Inferior parietal cortex (tissue), 1 donor: ENCODE measurements around the gene CDC42EP4.

Experiments
- DNase-seq: peaks from one replicate; pipeline ENCODE4 v3.0.0-alpha.2; 2016; ENCODE audit errors: extremely low spot score

The CDC42EP4 gene

DNA sequence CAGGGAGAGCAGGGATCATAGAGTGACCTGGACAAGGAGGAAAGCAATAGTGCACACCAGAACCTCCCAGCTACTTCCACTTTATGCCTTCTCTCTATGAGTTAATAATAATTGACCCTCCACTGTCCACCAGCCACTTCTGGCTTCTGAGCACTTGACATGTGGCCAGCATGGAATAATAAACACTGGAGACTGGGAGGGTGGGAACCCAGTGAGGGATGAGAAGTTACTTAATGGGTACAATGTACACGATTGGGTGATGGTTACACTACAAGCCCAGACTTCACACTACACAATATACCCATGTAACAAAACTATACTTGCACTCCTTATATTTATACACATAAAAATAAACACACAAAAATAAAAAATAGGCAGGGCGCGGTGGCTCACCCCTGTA lies 11.4 kb downstream of the CDC42EP4 start:
- DNase-seq = no peak

DNA sequence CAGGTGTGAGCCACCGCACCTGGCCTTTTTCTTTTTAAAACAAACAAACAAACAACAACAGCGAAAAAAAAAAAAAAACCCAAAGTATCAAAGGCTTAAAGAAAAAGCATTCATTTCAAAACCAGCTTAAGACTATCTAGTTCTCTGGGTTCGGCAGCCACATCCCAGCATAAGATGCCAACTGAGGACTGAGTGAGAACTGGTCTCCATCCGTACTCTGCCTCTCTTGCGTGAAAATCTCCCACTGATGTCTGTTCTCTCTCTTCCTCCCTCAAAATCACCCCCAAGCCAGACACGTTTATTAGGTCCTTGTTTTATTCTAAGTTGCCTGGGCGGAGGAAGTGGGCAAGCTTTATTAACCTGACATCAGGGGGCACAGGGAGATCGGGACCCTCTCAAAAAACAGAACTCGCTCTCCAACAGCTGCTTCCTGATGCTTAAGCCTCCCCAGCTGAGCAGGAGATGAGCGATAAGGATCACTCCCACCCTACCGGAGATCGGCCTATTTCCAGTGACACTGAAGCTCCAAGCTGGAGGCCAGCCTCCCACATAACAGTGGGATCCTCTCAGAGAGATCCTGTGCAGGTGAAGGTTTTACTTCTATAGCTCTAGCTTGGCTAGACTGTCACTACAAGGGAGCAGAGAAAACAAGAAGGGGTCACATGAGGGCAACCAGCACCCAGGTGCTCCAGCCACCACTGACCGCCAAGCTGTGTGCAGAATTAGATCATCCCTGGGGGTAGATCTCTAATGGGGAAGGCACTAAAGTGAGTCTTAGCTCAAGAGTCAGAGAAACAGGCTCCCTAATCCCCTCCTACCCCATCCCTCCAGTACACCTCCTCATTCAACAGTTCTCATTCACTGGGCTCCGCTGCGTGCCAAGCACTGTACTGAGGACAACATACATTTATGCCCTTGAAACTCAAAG lies 13.6 kb downstream of the CDC42EP4 start:
- DNase-seq = no peak

DNA sequence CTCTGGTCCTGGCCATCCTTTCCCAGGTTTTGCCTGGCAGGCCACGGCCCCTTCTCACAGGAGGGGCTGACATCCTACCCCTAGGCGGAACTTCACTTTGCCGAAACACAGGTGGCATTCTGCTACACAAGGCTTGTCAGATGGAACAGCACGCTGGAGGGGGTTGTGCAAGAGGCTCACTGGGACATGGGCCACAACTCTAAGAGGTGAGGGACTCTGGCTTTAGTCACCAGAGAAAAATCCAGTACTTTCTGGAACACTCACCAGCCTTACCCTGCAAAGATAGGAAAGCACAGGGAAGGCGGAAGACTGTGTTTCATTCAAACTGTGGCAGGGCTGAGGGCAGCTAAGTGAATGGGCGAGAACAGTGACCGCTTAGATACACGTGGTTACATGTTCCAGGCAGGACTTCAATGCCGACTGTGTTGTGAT lies 18.3 kb downstream of the CDC42EP4 start:
- DNase-seq = no peak

DNA sequence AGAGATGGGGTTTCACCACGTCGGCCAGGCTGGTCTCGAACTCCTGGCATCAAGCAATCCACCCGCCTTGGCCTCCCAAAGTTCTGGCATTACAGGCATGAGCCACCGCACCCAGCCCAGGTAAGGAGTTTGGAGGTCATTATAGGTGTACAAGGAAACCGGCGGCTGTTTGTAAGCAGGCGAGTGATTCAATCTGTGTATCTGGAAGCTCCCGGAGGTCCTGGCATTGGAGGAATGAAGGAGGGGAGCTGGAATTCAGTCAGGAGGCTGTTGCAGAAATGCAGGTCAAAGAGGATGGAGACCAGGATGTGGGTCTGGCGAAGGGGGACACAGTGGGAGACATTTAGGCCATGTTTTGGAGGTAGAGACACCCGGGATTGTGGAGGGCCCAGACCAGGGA lies 18.8 kb downstream of the CDC42EP4 start:
- no peak for DNase-seq

DNA sequence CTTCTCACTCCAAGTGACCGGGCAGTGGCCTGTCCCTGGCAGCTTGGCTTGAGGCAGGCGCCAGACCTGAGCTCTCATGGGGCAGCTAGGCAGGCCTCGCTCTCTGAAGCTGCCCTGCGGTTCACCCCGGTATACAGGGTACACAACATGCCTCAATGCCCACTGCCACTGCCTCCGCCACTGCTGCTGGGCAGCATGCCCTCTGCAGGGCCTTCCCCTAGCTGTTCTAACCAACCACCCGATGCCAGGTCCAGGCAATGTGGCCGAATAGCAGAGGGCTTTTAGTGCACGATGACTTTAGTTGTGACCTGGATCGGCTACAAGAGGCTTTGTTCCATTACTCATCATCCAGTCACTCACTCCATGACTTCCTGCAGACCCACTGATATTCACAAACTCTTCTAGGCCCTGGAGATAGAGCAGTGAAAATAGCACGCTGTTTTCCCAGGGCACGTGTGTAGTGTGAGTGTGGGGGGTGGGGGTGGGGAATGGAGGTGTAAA lies 19.7 kb downstream of the CDC42EP4 start:
- DNase-seq = no peak

DNA sequence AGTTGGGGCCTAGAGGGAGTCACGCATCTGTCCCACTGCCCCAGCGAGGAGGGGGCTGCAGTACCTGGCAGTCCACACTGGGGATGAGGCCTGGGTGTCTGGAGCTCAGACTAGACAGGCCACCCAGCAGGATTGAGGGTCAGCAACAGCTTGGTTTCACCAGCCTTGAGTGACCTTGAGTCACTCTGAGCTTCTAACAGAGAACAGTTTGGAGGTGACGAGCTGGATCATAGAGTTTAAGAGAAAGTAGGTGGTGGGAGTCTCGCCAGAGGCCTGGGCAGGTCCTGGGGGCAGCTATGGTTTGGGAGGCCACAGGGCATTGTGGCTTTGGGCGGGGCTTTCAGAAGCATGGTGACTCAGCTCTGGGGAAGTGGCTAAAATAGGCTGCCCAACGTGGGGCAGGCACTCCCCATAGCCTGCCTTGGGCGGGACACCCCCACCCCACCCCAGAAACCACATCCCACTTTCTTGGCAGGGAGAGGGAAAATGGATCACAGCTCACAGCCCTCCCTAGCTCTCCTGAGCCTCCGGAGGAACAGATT lies 20.5 kb downstream of the CDC42EP4 start:
- DNase-seq = no peak

DNA sequence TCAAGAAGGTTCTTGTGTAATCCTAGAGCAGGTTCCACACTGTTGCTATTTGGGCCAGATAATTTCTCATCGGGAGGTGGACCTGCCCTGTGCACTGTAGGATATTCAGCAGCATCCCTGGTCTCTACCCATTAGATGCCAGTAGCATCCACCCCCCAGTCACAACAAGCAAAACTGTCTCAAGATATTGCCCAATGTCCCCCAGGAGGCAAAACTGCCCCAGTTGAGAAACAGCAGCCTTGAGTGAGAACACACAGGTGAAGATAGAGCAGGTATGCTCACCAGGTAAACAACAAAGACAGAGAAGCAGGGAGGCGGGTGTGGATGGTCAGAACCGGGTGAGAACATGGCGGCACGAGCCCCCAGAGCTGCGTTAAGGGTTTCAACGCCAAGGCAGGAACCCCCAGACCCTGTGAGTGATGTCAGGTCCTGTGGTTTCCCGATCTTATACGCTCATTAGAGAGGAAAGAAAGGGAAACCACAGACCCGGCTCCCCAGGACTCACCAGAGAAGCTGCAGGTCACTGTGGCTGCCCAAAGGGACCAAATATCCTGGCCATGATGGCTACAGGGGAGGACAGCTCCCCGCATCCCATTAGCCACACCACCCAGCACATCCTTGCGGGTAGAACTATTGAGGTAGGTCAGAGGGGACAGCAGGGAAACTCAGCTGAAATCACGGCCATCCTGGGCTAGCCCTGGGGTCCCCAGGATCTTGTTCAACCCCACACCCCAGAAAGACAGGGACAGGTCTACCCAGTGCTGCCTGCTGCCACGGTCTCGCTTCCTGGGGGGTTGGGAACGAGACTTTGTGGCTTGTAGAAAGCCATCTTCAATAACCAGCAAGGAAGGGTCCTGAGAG lies 21.2 kb downstream of the CDC42EP4 start:
- no peak for DNase-seq

DNA sequence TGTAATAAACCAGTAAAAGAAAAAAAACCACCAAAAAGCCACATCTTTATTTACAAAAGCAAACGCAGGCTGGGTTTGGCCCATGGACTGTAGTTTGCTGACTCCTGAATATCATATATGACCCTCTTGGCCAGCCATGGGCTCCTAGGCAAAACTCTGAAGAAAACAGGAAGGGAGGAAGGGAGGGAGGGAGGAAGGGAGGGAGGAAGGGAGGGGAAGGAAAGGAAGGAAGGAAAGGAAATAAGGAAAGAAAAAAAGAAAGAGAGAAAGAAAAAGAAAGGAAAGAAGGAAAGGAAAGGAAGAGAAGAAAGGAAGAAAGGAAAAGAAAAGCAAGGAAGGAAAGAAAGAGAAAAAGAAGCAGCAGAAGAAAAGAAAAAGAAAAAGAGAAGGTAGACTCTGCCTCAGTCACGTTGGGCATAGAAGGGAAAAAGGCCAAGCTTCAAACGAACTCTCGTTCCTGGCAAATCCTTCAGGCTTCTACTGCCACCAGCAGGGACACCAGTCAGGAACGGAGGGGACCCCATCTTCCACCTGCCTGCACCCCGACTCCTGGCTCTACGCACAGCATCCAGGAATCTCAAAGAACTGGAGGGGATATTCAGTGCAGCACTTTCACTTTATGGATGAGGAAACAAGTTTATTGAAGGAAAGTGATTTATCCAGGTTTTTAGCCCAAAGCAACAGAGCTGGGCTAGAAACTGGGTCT lies 22.1 kb downstream of the CDC42EP4 start:
- DNase-seq = no peak

DNA sequence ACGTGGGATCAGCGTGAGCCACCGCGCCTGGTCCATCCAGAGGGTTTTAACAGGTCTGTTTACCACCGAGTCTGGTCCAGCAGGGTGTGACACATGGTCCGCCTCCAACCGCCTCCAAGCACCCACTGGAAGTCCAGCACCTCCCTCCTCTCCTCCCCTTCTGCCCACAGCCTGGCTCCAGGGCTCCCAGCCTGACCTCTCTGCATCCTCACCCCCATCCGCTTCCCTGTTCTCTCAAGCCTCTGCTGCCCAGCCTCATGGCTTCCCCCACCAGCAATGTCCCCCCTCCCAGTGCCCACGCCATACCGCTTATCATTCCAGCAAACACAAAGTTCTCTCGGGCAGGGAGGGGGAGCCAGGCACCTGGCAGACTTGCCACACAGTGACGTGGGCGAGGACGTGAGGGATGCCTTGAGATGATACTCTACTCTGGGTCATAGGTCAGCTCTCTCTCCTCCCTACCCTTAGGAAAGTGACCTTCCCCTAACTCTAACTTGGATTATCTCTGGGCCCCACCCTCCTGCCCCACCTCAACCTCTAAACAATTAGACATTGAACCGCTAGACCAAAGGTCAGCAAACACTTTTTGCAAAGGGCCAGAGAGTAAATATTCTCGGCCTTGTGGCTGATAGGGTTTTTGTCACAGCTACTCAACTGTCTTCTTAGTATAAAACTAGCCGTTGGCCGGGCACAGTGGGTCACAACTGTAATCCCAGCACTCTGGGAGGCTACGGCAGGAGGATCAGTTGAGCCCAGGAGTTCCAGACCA lies 23.1 kb downstream of the CDC42EP4 start:
- DNase-seq = no peak

DNA sequence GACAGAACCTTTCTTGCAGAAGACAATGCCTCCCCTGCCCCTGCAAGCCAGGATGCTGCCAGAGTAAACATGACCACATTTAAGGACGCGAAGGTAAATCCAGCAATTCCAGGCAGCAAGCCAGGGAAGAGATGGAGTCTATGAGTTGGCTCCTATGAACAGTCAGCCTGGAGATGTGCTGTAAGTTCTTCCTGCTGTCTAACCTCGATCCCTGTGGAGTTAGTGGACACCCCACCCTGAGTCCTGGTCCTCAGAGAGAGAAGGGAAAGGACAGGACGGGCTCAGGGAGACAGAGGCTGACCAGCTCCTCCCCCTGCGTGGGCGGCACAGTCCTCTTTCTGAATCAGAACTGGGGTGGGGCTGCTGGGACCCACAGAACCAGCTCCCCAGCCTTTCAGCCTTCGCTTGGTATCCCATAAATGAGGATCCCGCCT lies 24.9 kb downstream of the CDC42EP4 start:
- no peak for DNase-seq

DNA sequence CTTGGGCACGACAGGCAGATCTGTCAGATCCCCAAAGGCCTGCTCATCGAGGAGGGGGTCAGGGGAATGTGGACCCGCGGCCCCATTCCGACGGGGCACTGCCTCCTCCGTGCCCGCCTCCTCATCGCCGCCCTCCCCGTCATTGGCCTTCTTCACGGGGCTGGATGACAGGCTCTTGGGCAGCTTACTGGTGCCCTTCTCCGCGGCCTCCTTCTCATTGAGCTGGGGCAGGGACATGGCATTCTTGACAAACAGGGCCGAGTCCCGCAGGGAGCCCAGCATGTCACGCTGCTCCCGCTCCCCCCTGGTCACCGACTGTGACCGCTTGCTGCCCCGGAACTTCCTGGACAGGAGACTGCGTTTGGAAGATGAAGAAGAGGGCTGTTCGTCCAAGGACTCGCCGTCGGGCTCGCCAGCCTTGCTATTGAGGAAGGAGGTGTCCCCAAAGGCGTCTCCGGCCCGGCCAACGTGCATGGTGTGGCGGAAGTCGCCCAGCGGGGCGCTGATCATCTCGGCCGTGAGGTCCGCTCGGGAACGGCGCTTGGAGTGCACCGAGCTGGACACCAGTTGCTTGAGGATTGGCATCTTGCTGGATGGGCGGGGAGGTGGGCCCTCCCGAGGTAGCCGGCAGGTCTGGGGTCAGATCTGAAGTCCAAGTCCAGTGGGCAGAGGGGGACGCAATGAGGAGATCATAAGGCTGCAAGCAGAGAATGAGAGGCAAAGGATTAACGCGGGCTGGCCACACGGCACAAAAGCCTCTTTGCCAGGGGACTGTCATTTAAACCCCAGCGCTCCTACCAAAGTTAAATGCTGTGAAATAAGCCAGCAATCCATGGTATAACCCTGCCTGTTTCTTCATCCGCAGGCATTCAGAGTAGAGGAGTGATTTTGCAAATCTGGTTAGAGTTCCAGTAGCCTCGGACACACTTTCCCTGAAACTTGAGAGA lies 25.6 kb downstream of the CDC42EP4 start:
- DNase-seq = no peak

DNA sequence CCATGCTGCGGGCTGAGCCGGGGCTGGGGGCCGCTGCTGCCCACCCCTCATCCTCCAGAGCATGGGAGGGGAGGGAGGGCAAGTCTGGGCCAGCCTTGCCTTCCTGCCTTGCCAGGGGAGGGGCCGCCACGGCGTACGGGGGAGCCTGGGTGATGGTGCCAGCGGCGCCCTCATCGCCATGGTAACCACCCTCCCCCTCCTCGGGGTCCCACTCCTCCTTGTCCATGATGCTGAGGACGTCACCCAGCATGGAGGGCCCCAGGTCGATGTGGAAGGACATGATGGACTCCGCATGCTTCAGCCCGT lies 26.2 kb downstream of the CDC42EP4 start:
- no peak for DNase-seq

DNA sequence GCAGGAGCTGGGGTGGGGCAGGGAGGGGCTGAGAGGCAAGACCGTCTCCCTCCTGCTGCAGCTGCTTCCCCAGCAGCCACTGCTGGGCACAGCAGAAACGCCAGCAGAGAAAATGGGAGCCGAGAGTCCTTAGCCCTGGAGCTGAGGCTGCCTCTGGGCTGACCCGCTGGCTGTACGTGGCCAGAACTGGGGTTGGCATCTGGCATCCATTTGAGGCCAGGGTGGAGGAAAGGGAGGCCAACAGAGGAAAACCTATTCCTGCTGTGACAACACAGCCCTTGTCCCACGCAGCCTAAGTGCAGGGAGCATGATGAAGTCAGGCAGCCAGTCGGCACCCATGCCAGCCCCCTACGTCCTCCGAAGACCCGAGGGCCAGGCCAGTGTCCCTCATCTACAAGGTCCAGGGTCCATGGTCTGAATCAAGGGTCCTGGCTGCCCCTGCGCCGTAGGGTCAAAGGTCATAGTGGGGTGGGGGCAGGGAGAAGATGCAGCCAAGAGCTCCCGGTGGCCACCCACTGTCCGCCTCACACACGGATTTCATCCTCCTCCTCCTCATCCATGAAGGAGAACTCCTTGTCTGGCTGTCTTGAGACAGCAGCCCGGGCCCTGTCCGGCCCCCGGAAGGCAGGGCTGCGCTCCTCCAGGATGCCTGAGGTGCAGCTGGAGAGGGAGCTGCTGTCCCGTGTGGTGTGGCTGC lies 26.7 kb downstream of the CDC42EP4 start:
- DNase-seq = no peak

DNA sequence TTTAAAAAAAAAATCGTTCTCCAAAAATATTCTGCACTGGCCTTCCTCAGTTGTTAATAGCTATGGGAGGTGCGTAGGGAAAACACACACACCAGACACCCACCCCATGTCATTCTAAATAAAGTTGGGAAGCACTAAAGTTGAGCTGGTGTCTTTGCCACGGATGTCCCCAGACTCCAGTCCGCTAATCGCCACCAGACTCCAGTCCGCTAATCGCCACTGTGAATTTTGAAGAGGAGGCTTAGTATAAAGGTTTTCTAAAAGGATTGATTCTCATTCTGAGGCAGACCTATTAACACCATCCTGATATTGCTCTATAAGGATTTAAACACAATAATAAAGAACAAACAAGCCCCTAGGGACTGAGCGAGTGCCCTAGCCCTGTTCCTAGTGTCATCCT lies 27.4 kb downstream of the CDC42EP4 start:
- DNase-seq = no peak

DNA sequence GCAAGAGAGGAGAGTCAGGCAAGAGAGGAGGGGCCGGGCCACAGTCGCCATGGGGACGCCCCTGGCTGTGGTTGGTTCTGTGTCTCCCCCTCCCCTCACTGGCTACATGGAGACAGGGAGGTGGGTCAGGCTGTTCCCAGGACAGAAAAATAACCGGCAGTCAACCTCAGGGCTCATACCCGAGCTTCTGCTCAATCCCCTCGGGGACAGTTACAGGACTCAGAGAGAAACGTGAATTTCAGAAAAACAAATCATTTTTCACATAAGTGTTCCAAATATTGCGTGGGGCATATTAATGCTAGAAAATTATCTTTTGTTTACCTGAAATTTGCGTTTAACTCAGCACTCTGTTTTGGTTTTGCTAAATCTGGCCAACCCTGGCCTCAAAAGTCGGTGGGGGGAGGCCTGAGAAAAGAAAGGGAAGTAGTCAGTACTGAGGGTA lies 27.9 kb downstream of the CDC42EP4 start:
- DNase-seq = no peak

DNA sequence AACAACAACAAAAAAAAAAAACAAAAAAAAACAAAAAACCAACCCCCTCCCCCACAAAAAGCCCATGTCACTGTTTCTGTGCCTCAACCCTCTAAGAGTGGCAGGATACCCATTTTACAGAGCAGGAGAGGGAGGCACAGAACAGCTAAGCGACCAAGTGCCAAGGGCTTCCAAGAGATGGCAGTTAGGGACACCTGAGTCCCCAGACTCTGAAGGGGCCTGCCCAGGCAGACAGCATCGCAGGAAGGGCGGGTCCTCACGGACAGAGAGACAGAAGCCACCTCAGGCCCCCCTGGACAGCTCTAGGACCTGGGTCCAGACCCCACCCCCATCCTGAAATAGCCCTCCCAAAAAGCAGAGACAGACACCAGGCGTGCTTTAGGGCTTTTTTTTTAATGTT lies 28.6 kb downstream of the CDC42EP4 start:
- DNase-seq = no peak

DNA sequence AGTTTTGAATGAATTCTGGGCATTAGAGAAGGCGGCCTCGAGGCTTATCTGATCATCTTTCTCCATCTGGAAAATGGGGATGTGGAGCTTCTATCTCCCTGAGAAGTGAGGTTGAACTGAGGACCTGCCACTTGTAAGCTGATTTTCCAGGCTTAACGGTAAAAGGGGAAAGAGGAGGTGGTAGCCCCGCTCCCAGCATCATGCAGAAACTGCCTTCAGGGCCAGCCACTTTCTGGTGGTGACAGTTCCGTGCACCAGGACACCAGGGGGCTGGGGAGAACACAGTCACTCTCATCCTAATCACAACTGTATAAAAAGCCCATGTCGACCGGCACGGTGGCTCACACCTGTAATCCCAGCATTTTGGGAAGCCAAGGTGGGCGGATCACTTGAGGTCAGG lies 29.2 kb downstream of the CDC42EP4 start:
- no peak for DNase-seq

DNA sequence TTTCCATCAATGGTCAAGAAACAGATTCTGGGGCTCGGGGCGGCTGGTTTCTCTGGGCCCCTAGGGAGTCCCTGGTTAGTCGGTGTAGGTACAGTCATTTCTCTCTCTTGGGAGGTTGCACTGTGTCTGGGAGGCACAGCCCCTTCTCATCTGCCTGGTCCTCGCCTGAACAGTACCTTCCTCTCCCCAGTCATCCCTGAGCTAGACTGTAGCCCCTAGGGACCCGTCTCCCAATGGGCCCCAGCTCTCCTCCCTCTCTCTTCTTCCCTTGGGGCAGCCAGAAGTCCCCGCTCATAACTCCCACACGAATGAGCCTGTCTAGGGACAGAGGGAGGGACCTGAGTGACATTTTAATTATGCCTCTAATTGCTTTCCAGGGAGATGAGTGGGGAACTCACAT lies 29.9 kb downstream of the CDC42EP4 start:
- no peak for DNase-seq

DNA sequence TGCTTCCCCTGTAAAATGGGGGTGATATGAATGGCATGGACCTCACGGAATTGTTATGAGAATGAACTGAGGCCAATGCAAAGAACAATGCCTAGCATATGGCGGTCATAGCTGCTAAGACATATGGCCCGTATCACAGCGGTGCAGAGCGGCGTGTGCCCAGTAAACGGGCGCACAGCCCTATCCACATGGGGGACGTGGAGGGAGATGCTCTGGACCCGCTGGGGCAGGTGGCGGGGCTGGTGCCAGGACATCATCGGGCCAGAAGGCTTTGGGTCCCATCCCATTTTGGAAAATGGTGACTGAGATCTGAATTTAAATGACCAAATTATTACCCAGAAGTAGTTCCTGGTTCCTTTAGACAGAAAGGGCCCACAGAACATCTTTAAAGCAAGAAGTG lies 31.6 kb downstream of the CDC42EP4 start:
- no peak for DNase-seq
